C4-2B (cell line): Measurements from ENCODE around the gene BCL2L13.

Experiments used
- ZFX ChIP-seq: fragments of 450-650 bp; IDR thresholded peaks from 2 replicates; pipeline ENCODE4 v1.6.1; 2017
- TF ChIP-seq, protein P1 (sequence below): fragments of 450-650 bp; conservative IDR thresholded peaks from 2 replicates; pipeline ENCODE4 v1.5.1; 2017; ENCODE audit warnings: mild to moderate bottlenecking

DNA sequence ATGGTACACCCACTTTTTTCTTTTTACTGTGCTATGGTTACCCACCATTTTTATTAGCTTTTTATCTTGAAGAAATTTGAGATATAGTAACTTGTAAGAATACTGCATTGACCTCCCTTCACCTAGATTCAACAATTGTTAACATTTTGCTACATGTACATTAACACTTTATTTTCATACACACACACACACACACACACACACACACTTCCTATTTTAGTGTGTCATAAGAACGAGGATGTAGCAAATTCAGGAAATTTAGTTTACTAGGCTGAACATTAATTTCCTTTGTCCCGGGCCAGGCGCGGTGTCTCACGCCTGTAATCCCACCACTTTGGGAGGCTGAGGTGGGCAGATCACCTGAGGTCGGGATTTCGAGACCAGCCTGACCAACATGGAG lies 8.9 kb upstream of the BCL2L13 start:
- TF ChIP-seq, protein P1, sequence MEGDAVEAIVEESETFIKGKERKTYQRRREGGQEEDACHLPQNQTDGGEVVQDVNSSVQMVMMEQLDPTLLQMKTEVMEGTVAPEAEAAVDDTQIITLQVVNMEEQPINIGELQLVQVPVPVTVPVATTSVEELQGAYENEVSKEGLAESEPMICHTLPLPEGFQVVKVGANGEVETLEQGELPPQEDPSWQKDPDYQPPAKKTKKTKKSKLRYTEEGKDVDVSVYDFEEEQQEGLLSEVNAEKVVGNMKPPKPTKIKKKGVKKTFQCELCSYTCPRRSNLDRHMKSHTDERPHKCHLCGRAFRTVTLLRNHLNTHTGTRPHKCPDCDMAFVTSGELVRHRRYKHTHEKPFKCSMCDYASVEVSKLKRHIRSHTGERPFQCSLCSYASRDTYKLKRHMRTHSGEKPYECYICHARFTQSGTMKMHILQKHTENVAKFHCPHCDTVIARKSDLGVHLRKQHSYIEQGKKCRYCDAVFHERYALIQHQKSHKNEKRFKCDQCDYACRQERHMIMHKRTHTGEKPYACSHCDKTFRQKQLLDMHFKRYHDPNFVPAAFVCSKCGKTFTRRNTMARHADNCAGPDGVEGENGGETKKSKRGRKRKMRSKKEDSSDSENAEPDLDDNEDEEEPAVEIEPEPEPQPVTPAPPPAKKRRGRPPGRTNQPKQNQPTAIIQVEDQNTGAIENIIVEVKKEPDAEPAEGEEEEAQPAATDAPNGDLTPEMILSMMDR, result no peak
- TF ChIP-seq ZFX, result no peak
